ENCODE data around the gene MR1. TPM values are rescaled to one million over a fixed set of nuclear protein-coding genes. Genes with fewer than 3 reads are reported as not detected.
A peak's percentile ranks its signal among the peaks of the same experiment; 100 is the strongest.

The MR1 gene
- total and polyA plus RNA-seq, 12 donors: 3.9 to 36.1 (median 26.1) TPM

GRCh38 chr1:181101581-181102226 is 67.9 kb downstream of the MR1 start:
- intact Hi-C loops (cut with DNase I): no loop called here
- Histone ChIP-seq H3K4me3 (no peak overlapping the region), H3K27me3 (no peaks in the 10 kb centered on the region), H3K36me3 (replicated peaks in 1 of 2) (no peaks in the 10 kb centered on the region), H3K9me3 (replicated peaks in 1 of 3) (no peaks in the 10 kb centered on the region), H3K4me1 (replicated peaks in 1 of 2) (peaks cover 13 to 72% of the 10 kb centered on the region in 2 donors), H3K27ac (peak overlapping the region in 3 of 5 donors; percentile 2 to 74 (median 2))
- DNase-seq: no peak
- WGBS, 4 donors: 67 to 72% (median 69%) methylated on average over 9 of the region's 9 CpGs
- TF ChIP-seq CTCF (IDR thresholded peaks at IDR 0.05) (no peak), POLR2A (IDR thresholded peaks at IDR 0.05) (no peak)

- Histone ChIP-seq H3K27ac (no peak overlapping the region), H3K9me3 (replicated peaks in 1 of 3) (no peaks in the 10 kb centered on the region), H3K4me3 (no peak overlapping the region), H3K36me3 (replicated peaks in 1 of 2) (no peaks in the 10 kb centered on the region), H3K4me1 (replicated peaks in 1 of 2) (peaks cover 13 to 61% of the 10 kb centered on the region in 2 donors), H3K27me3 (no peaks in the 10 kb centered on the region)
- DNase-seq: no peak
- TF ChIP-seq CTCF (IDR thresholded peaks at IDR 0.05) (no peak), POLR2A (IDR thresholded peaks at IDR 0.05) (no peak)
- intact Hi-C loops (cut with DNase I): no loop called here
Measured at GRCh38 chr1:181102841-181103240, 69.1 kb downstream of the MR1 start.

- Histone ChIP-seq H3K27me3 (no peaks in the 10 kb centered on the region), H3K27ac (no peak overlapping the region), H3K9me3 (replicated peaks in 1 of 3) (no peaks in the 10 kb centered on the region), H3K36me3 (replicated peaks in 1 of 2) (no peaks in the 10 kb centered on the region), H3K4me1 (replicated peaks in 1 of 2) (peaks cover 13 to 58% of the 10 kb centered on the region in 2 donors), H3K4me3 (no peak overlapping the region)
- no peak for TF ChIP-seq POLR2A (IDR thresholded peaks at IDR 0.05)
- no peak for TF ChIP-seq CTCF (IDR thresholded peaks at IDR 0.05)
- intact Hi-C loops (cut with DNase I): no loop called here
- no peak for DNase-seq
- WGBS, 4 donors: 95 to 98% (median 97%) methylated on average over 7 of the region's 7 CpGs
Measured at GRCh38 chr1:181103399-181103798, 69.6 kb downstream of the MR1 start.

GRCh38 chr1:181104042-181104789 is 70.4 kb downstream of the MR1 start:
- intact Hi-C loops (cut with DNase I): no loop called here

More at GRCh38 chr1:181104042-181104789, 70.4 kb downstream of the MR1 start:
- WGBS, 4 donors: 35 to 47% (median 38%) methylated on average over 14 to 17 of the region's 17 CpGs
- Histone ChIP-seq H3K27me3 (no peaks in the 10 kb centered on the region), H3K4me1 (replicated peaks in 1 of 2) (peaks cover 13 to 55% of the 10 kb centered on the region in 2 donors), H3K9me3 (replicated peaks in 1 of 3) (no peaks in the 10 kb centered on the region), H3K4me3 (peak overlapping the region; percentile 16 to 73 (median 62)), H3K36me3 (replicated peaks in 1 of 2) (no peaks in the 10 kb centered on the region), H3K27ac (peak overlapping the region in 4 of 5 donors; percentile 17 to 89 (median 77))
- TF ChIP-seq POLR2A (IDR thresholded peaks at IDR 0.05): no peak
- TF ChIP-seq CTCF (IDR thresholded peaks at IDR 0.05): no peak
- DNase-seq: no peak
